Measurements from ENCODE around the gene SCAMP4. TPM values are rescaled to one million over a fixed set of nuclear protein-coding genes. Genes with fewer than 3 reads are reported as not detected.

SCAMP4 gene
- total RNA-seq, 4 donors from 2014 or later, result 48.6 to 73.4 (median 58.1) TPM

DNA sequence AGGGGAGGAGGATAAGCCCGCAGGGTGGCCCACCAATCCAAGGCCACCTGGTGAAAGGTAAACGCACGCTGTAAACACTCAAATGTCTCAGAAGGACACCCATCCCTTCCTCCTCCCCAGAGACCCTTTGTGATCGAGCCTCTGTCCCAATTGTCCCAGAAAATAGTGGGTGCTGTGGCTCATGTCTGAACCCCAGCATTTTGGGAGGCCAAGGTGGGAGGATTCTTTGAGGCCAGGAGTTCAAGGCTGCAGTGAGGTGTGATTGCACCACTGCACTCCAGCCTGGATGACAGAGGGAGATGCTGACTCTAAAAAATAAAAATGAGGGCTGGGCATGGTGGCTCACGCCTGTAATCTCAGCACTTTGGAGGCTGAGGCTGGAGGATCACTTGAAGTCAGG, 16.8 kb upstream of the SCAMP4 start:
- WGBS, 2 donors (ENCODE audit: low coverage in 1 of 2), result 80% methylated on average over 2 of the region's 5 CpGs; no CpG with 5 or more reads in 1 of the 2 donors
- H3K4me3 ChIP-seq, result no peak overlapping the region
- no peaks in the 10 kb centered on the region for H3K27me3 ChIP-seq
- H3K9me3 ChIP-seq, result no peaks in the 10 kb centered on the region
- no peak overlapping the region for H3K27ac ChIP-seq
- no peaks in the 10 kb centered on the region for H3K36me3 ChIP-seq
- TF ChIP-seq, protein P1, sequence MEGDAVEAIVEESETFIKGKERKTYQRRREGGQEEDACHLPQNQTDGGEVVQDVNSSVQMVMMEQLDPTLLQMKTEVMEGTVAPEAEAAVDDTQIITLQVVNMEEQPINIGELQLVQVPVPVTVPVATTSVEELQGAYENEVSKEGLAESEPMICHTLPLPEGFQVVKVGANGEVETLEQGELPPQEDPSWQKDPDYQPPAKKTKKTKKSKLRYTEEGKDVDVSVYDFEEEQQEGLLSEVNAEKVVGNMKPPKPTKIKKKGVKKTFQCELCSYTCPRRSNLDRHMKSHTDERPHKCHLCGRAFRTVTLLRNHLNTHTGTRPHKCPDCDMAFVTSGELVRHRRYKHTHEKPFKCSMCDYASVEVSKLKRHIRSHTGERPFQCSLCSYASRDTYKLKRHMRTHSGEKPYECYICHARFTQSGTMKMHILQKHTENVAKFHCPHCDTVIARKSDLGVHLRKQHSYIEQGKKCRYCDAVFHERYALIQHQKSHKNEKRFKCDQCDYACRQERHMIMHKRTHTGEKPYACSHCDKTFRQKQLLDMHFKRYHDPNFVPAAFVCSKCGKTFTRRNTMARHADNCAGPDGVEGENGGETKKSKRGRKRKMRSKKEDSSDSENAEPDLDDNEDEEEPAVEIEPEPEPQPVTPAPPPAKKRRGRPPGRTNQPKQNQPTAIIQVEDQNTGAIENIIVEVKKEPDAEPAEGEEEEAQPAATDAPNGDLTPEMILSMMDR (IDR thresholded peaks at IDR 0.05), result no peak
- TF ChIP-seq POLR2AphosphoS5 (IDR thresholded peaks at IDR 0.05) (no peak), EP300 (IDR thresholded peaks at IDR 0.05) (no peak), POLR2A (IDR thresholded peaks at IDR 0.05) (no peak)
- peaks cover 4 to 20% (median 10%) of the 10 kb centered on the region in 3 donors for H3K4me1 ChIP-seq
- ATAC-seq, result no peak

DNA sequence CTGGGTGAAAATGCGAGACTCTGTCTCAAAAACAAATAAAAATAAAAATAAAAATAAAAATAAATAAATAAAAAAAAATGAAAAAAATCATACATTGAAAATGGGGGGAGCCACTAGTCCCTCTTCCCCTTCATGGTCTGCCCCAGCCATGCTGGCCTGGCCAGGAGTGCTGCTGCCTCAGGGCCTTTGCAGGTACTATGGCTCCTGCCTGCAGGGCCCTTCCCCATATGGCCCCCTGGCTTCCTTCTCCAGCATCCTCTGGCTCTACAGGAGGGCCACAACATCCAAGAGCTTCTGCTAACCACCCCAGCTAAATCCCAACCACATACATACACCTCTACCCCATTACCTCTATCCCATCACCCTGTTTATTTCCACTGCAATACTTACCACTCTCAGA, 15.3 kb upstream of the SCAMP4 start:
- TF ChIP-seq EP300 (IDR thresholded peaks at IDR 0.05) (no peak), POLR2A (IDR thresholded peaks at IDR 0.05) (no peak), POLR2AphosphoS5 (IDR thresholded peaks at IDR 0.05) (no peak)
- TF ChIP-seq, protein P1 (IDR thresholded peaks at IDR 0.05), result no peak
- Histone ChIP-seq H3K27ac (no peak overlapping the region), H3K4me1 (peaks cover 0 to 6% (median 0%) of the 10 kb centered on the region in 3 donors), H3K4me3 (no peak overlapping the region), H3K27me3 (no peaks in the 10 kb centered on the region), H3K36me3 (no peaks in the 10 kb centered on the region), H3K9me3 (no peaks in the 10 kb centered on the region)
- 100% methylated on average over 1 of the region's 1 CpG; no CpG with 5 or more reads in 1 of the 2 donors for WGBS, 2 donors (ENCODE audit: low coverage in 1 of 2)
- ATAC-seq, result no peak

GRCh38 chr19:1893791-1894190, 11.4 kb upstream of the SCAMP4 start:
- ATAC-seq, result no peak
- Histone ChIP-seq H3K4me3 (no peak overlapping the region), H3K36me3 (no peaks in the 10 kb centered on the region), H3K27ac (no peak overlapping the region), H3K4me1 (peaks cover 0 to 16% (median 0%) of the 10 kb centered on the region in 3 donors), H3K9me3 (no peaks in the 10 kb centered on the region), H3K27me3 (no peaks in the 10 kb centered on the region)
- no peak for TF ChIP-seq POLR2A (IDR thresholded peaks at IDR 0.05)
- TF ChIP-seq POLR2AphosphoS5 (IDR thresholded peaks at IDR 0.05), result no peak
- TF ChIP-seq, protein P1 (IDR thresholded peaks at IDR 0.05), result no peak
- TF ChIP-seq EP300 (IDR thresholded peaks at IDR 0.05), result no peak
- 77 to 81% methylated on average over 6 to 13 of the region's 17 CpGs for WGBS, 2 donors (ENCODE audit: low coverage in 1 of 2)

- WGBS, 2 donors (ENCODE audit: low coverage in 1 of 2), result 80 to 100% methylated on average over 1 to 5 of the region's 13 CpGs
- no peak for TF ChIP-seq POLR2A (IDR thresholded peaks at IDR 0.05)
- TF ChIP-seq, protein P1 (IDR thresholded peaks at IDR 0.05), result no peak
- no peak for TF ChIP-seq EP300 (IDR thresholded peaks at IDR 0.05)
- TF ChIP-seq POLR2AphosphoS5 (IDR thresholded peaks at IDR 0.05), result no peak
- no peak for ATAC-seq
Observed at GRCh38 chr19:1896508-1896907, 8.7 kb upstream of the SCAMP4 start.

DNA sequence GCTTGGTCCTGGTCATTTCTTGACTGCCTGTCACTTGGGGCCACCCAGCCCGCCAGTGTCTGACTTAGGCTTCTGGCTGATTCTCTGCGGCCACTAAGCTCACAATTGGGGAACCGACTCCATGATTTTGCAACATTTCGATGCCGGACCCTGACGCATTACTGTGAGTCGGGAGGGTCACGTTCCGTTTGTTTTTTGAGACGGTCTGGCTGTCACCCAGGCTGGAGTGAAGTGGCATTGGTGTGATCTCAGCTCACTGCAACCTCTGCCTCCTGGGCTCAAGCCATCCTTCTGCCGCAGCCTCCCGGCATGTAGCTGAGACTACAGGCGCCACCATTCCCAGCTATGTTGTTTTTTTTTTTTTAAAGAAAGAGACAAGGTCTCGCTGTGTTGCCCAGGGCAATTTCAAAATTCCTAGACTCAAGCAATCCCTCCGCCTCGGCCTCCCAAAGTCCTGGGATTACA, 3.2 kb upstream of the SCAMP4 start:
- TF ChIP-seq EP300 (IDR thresholded peaks at IDR 0.05) (no peak), POLR2AphosphoS5 (IDR thresholded peaks at IDR 0.05) (no peak), POLR2A (IDR thresholded peaks at IDR 0.05) (no peak)
- TF ChIP-seq, protein P1 (IDR thresholded peaks at IDR 0.05), result no peak
- peak overlapping the region in 3 of 4 donors; percentile 26 to 59 (median 36) for H3K27ac ChIP-seq
- H3K9me3 ChIP-seq, result no peaks in the 10 kb centered on the region
- H3K27me3 ChIP-seq, result no peaks in the 10 kb centered on the region
- no peak overlapping the region for H3K4me3 ChIP-seq
- WGBS, 2 donors (ENCODE audit: low coverage in 1 of 2), result 62 to 100% methylated on average over 2 to 8 of the region's 16 CpGs
- no peak for ATAC-seq
- H3K4me1 ChIP-seq, result peaks cover 0 to 38% (median 4%) of the 10 kb centered on the region in 3 donors
- H3K36me3 ChIP-seq, result no peaks in the 10 kb centered on the region

More at GRCh38 chr19:1896508-1896907, 8.7 kb upstream of the SCAMP4 start:
- Histone ChIP-seq H3K4me1 (peaks cover 0 to 16% (median 0%) of the 10 kb centered on the region in 3 donors), H3K27me3 (no peaks in the 10 kb centered on the region), H3K36me3 (no peaks in the 10 kb centered on the region), H3K4me3 (no peak overlapping the region), H3K27ac (no peak overlapping the region), H3K9me3 (no peaks in the 10 kb centered on the region)
